Activated B cell treated with CpG ODN at 0.5 μM for 24 hours (primary cell): ENCODE measurements around the gene PTPRK. TPM values are rescaled to one million over a fixed set of nuclear protein-coding genes. Genes with fewer than 3 reads are reported as not detected.

Source experiments
- ATAC-seq: fragments of 200-7000 bp; cut with Tn5 transposase; one replicate; pipeline ENCODE4 v1.10.0; 2021; ENCODE audit warnings: low read depth, mild to moderate bottlenecking, moderate library complexity
- CTCF ChIA-PET: fragments of 350-600 bp; sonication (Branson Sonifier 250); formaldehyde crosslinking; loops from one replicate; lab custom pipeline; 2021; ENCODE audit warnings: antibody characterized with exemption; lab: Charles Lee
- POLR2A ChIA-PET: fragments of 350-600 bp; sonication (Branson Sonifier 250); formaldehyde crosslinking; loops from one replicate; lab custom pipeline; 2021; ENCODE audit warnings: antibody characterized with exemption; lab: Charles Lee
- DNase-seq: peaks from one replicate; pipeline ENCODE4 v3.0.0; 2022
- H3K27ac Mint-ChIP-seq: one replicate; pipeline ENCODE4 v1.8.0; 2020; ENCODE audit warnings: mixed read lengths
- H3K27me3 Mint-ChIP-seq: one replicate; pipeline ENCODE4 v1.8.0; 2021; ENCODE audit warnings: mixed read lengths
- H3K36me3 Mint-ChIP-seq: one replicate; pipeline ENCODE4 v1.8.0; 2021; ENCODE audit warnings: low read depth, mixed read lengths
- H3K4me1 Mint-ChIP-seq: one replicate; pipeline ENCODE4 v1.8.0; 2021; ENCODE audit warnings: mixed read lengths
- H3K4me3 Mint-ChIP-seq: one replicate; pipeline ENCODE4 v1.8.0; 2020; ENCODE audit warnings: mild to moderate bottlenecking, mixed read lengths
- H3K9me3 Mint-ChIP-seq: one replicate; pipeline ENCODE4 v1.8.0; 2020; ENCODE audit warnings: mixed read lengths
- CTCF ChIP-seq: fragments of 200-600 bp; IDR thresholded peaks from one replicate; pipeline ENCODE4 v1.8.0; 2022; ENCODE audit warnings: antibody characterized with exemption, mild to moderate bottlenecking
- intact Hi-C: fragments of 100-400 bp; cut with micrococcal nuclease; formaldehyde crosslinking; loops from one replicate; pipeline ENCODE4 v1.15.1; 2024
- total RNA-seq: library from RNA; stranded (reverse); gene quantifications from 2 replicates; pipeline ENCODE4 v1.2.3, GENCODE V29; 2022

The PTPRK gene
- total RNA-seq, 1 donor from 2014 or later: 14.2 TPM

GRCh38 chr6:128290221-128290620, 230.2 kb downstream of the PTPRK start:
- Mint-ChIP-seq H3K27ac (no peak overlapping the region), H3K36me3 (no peaks in the 10 kb centered on the region), H3K4me1 (no peaks in the 10 kb centered on the region), H3K4me3 (no peak overlapping the region), H3K27me3 (no peaks in the 10 kb centered on the region), H3K9me3 (no peaks in the 10 kb centered on the region)
- no peak for ATAC-seq
- intact Hi-C loops: no loop called here
- no peak for DNase-seq
- ChIA-PET CTCF (no interaction called here), POLR2A (no interaction called here)
- no peak for TF ChIP-seq CTCF

GRCh38 chr6:128284128-128284527, 236.3 kb downstream of the PTPRK start:
- peaks cover 5% of the 10 kb centered on the region for H3K4me1 Mint-ChIP-seq
- H3K27ac Mint-ChIP-seq: no peak overlapping the region
- H3K9me3 Mint-ChIP-seq: no peaks in the 10 kb centered on the region
- intact Hi-C loops: no loop called here
- DNase-seq (no peak), ATAC-seq (no peak)
- no peaks in the 10 kb centered on the region for H3K27me3 Mint-ChIP-seq
- H3K4me3 Mint-ChIP-seq: no peak overlapping the region
- no peaks in the 10 kb centered on the region for H3K36me3 Mint-ChIP-seq
- TF ChIP-seq CTCF: no peak
- ChIA-PET CTCF (no interaction called here), POLR2A (no interaction called here)

DNA sequence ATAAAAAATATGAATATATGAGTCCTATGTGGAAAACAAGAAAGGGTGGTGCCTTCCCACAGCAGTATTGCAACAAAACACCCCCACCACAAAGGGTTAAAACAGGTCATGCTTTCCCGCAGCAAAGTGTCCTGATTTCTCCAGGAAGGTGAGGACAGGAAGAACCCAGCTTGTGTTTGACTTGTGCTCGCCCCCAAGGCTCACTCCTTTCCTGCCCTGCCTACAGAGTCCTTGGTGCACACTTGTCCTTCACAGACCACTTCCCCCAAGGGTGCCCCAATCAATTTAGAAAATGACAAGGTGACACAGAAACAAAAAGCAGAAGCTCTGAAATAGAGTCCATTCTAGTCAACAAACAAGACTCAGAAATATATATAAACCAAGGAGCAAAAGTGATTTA, 237.4 kb downstream of the PTPRK start:
- Mint-ChIP-seq H3K4me3 (no peak overlapping the region), H3K36me3 (no peaks in the 10 kb centered on the region), H3K9me3 (no peaks in the 10 kb centered on the region), H3K27ac (no peak overlapping the region), H3K27me3 (no peaks in the 10 kb centered on the region), H3K4me1 (peaks cover 5% of the 10 kb centered on the region)
- ATAC-seq: no peak
- intact Hi-C loops: no loop called here
- POLR2A ChIA-PET: no interaction called here
- no peak for TF ChIP-seq CTCF
- CTCF ChIA-PET: no interaction called here
- DNase-seq: no peak

DNA sequence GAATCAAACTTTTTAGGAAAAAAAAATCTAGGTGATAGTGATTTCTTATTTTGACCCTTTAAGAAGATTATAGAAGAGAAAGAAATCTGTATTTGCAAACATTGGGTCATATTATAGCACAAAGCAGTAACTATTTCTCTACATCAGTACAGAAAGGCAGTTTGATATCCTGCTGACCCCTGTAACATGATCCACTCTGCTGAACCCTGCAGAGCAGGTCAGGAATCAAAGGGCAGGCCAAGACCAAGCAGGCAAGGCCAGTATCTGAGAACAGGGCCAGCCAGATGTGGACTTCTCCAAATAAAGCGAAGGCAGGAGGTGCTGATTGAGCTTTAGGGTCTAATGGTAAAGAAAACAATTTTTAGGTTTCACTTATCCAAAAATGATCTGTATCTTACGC, 239.4 kb downstream of the PTPRK start:
- H3K4me3 Mint-ChIP-seq: no peak overlapping the region
- H3K27me3 Mint-ChIP-seq: no peaks in the 10 kb centered on the region
- intact Hi-C loops: no loop called here
- ChIA-PET POLR2A (no interaction called here), CTCF (no interaction called here)
- ATAC-seq: no peak
- no peak overlapping the region for H3K27ac Mint-ChIP-seq
- no peak for TF ChIP-seq CTCF
- H3K36me3 Mint-ChIP-seq: no peaks in the 10 kb centered on the region
- no peaks in the 10 kb centered on the region for H3K9me3 Mint-ChIP-seq
- DNase-seq: no peak
- H3K4me1 Mint-ChIP-seq: peaks cover 5% of the 10 kb centered on the region

DNA sequence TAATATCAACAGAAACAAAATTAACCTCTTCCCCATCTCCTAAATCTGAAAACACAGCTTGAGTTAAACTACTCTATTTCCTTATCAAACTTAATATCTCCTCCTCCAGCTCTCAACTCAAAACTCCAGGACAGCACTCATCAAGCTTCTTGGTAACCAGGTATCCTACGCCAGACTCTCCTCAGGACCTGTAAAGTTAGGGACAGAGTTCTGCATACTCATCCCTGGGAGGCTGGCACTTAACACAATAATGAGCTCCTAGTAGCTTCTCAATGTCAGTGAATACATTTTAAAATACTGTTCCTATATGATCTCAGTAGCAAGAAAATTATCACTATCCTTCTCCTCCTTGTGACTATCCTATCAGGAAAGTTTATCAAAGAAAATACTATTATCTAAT, 240.3 kb downstream of the PTPRK start:
- Mint-ChIP-seq H3K36me3 (no peaks in the 10 kb centered on the region), H3K9me3 (no peaks in the 10 kb centered on the region), H3K27me3 (no peaks in the 10 kb centered on the region), H3K4me1 (peaks cover 5% of the 10 kb centered on the region), H3K4me3 (no peak overlapping the region), H3K27ac (no peak overlapping the region)
- ChIA-PET CTCF (no interaction called here), POLR2A (no interaction called here)
- intact Hi-C loops: no loop called here
- no peak for TF ChIP-seq CTCF
- ATAC-seq: no peak
- DNase-seq: no peak
